GM19452 (cell line): ENCODE results near the gene AKR1A1.
A peak's percentile ranks its signal among the peaks of the same experiment; 100 is the strongest.
"Not testable (repeated sequence)": the region's sequence is repeated elsewhere in the genome, so short reads cannot be mapped to it uniquely, and the experiment has no call there.

Source experiments
- ATAC-seq: cut with Tn5 transposase; IDR thresholded peaks from one replicate; pipeline ENCODE4 v1.9.1; 2021; ENCODE audit not compliant: unreplicated experiment

The AKR1A1 gene

DNA sequence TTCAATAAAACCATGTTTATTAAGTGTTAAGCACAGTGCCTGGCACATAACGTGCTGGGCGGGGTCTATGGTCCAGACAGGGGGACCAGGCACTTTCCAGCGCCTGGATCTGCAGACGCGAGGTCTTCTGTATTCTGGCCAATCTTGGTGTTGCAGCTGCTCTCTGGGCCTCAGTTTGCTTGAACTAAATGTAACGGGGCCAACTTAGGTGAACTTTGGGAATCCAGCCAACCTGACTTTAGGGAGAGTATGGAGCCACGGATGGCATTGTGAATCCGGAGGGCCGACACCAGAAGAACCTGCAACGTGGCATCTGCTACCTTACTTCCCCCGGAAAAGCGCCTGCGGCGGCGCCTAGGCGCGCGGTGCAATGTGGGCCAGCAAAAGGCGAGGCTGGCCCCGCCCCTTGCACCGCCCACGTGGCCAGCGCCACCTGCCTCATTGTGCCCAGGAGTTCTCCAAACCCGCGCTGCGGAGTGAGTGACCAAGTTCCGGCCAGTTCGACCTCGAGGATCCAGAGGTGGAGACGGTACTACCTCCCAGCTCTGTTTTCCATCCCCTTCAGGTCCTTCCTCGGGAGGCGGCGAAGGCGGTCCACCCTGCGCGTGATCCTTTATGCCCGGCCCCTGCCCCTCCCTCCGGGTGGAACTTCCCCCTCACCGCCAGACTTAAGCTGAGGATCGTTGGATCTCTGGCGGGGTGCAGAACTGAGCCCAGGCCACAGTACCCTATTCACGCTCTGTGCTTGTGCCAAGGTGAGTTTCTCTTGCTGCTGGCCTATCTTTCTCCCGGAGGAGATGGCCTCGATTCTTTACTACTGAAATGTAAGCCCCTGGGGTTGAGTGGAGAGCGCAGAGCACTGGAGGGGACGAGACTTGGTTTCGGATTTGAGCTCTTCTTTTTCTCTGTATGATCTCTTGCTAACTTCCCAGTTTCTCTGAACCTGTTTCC lies at the start of gene AKR1A1:
TSS of gene AKR1A1 (plus strand) at position 426 of the 951 bp plus-strand sequence. CDS start 10,969 bp downstream, outside the sequence.
- ATAC-seq: peak; percentile 80

DNA sequence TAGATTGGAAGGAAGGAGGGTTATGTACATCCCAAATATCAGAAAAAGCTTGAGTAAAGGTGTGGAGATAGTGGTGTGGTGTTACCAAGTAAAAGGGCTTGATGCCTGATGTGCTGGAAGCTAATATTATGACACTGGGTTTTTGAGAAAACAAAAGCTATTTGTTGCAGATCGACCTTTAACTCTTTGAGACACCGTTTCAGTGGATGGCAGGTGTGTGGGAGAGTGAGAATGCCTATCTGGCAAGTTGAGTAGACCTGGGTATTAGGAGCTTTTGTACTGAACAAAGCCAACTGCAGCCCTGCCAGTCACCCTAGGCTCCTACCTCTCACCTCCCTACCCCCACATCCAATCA lies 49.1 kb upstream of the AKR1A1 start:
- no peak for ATAC-seq

- no peak for ATAC-seq
Measured at GRCh38 chr1:45503462-45504360, 46.9 kb upstream of the AKR1A1 start.

- ATAC-seq: no peak
Measured at GRCh38 chr1:45507195-45507594, 43.4 kb upstream of the AKR1A1 start.

- ATAC-seq: no peak
Measured at GRCh38 chr1:45507893-45508292, 42.7 kb upstream of the AKR1A1 start.

DNA sequence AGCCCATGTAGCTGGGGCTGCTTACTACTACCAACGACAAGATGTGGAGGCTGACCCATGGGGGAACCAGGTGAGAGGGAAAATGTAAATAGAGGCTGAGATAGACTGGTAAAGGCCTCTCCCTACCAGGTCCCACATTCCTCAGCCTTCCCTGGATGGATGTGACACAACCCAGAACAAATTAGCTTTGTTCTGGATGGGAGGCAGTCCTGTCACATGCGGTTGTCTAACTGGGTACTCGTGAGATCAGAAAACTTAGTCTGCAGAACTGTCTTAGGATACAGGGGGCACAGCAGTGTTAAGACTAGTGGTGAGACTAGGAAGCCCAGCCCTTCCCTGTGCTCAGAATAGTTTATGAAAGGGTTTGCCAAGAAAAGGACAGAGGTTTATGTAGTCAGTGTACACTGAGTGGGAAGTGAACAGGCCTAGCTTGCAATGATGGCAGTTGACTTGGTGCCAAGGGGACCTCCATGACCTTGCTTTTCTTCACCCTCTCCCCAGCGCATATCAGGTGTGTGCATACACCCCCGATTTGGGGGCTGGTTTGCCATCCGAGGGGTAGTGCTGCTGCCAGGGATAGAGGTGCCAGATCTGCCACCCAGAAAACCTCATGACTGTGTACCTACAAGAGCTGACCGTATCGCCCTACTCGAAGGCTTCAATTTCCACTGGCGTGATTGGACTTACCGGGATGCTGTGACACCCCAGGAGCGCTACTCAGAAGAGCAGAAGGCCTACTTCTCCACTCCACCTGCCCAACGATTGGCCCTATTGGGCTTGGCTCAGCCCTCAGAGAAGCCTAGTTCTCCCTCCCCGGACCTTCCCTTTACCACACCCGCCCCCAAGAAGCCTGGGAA lies 42.1 kb upstream of the AKR1A1 start:
- no peak for ATAC-seq

DNA sequence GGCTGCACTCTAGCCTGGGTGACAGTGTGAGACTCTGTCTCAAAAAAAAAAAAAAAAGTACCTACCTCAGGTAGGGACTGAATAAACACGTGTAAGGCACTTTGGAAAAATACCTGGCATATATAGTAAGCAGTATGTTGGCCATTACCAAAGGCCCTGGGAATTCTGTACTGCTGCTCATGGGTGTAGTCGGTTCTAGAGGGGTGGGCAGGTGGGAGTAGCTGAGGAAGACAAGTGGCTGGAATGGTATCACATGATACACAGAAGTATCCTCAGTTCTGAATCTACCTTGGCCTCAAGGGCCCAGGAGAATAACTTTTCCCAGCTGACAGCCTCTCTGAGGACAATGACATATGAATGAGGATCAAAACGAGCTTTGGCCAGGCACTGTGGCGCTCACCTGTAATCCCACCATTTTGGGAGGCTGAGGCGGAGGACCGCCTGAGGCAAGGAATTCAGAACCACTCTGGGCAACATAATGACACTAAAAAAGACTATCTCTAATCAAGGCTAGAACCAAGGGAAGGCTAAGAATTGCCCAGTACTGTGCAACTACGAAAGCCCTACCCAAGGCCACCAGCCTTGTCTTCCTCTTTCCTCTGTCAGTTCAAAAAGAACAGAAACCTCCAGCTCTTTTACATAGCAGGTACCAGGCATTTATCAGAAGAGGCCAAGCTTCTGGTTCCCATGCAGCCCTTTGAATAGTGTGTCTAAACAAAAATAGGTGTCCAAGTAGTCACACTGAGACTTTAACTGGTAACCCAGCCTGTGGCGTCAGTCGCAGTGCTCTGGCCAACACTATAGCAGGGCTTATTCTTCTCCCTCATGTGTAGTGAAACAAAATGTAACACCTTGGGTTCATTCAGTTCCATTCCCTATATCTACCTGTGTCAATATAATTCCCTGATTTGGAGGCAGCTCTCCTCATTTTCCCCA lies 40.3 kb upstream of the AKR1A1 start:
- no peak for ATAC-seq

- ATAC-seq: no peak
Measured at GRCh38 chr1:45510972-45511527, 39.6 kb upstream of the AKR1A1 start.

- no peak for ATAC-seq
Measured at GRCh38 chr1:45512641-45513054, 38.0 kb upstream of the AKR1A1 start.

DNA sequence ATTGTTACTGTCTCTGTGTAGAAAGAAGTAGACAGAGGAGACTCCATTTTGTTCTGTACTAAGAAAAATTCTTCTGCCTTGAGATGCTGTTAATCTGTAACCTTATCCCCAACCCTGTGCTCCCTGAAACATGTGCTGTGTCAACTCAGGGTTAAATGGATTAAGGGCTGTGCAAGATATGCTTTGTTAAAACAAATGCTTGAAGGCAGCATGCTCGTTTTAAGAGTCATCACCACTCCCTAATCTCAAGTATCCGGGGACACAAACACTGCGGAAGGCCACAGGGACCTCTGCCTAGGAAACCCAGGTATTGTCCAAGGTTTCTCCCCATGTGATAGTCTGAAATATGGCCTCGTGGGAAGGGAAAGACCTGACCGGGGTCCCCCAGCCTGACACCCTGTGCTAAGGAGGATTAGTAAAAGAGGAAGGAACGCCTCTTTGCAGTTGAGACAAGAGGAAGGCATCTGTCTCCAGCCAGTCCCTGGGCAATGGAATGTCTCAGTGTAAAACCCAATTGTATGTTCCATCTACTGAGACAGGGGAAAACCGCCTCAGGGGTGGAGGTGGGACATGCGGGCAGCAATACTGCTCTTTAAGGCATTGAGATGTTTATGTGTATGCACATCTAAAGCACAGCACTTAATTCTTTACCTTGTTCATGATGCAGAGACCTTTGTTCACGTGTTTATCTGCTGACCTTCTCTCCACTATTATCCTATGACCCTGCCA lies 36.9 kb upstream of the AKR1A1 start:
- not testable (repeated sequence) for ATAC-seq

- ATAC-seq: no peak
Measured at GRCh38 chr1:45516036-45516435, 34.6 kb upstream of the AKR1A1 start.

DNA sequence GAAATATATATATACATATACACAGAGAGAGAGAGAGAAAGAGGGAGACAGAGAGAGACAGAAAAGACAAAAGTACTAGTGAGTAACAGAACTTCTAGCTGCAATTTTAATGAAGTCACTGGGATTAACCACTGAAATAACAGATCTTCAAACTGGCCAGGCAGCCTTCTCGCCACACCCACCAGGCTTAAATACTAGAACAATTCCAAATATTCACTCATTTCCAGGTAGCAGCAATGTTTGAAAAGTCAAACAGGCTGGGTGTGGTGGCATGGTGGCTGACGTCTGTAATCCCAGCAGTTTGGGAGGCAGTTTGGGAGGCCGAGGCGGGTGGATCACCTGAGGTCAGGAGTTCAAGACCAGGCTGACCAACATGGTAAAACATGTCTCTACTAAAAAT lies 34.2 kb upstream of the AKR1A1 start:
- ATAC-seq: no peak

DNA sequence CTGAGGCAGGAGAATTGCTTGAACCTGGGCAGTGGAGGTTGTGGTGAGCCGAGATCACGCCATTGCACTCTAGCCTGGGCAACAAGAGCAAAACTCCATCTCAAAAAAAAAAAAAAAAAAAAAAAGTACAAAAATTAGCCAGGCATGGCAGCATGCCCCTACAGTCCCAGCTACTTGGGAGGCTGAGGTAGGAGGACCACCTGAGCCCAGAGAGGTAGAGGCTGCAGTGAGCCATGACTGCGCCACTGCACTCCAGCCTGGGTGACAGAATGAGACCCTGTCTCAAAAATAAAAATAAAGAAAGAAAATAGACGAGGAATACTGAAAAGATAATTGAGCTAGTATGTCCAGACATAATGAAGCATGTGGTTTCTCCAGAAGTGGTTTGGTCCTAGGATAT lies 32.3 kb upstream of the AKR1A1 start:
- ATAC-seq: not testable (repeated sequence)

- ATAC-seq: no peak
Measured at GRCh38 chr1:45518910-45519309, 31.7 kb upstream of the AKR1A1 start.

GRCh38 chr1:45519774-45520173 lies 30.9 kb upstream of the AKR1A1 start:
- not testable (repeated sequence) for ATAC-seq

DNA sequence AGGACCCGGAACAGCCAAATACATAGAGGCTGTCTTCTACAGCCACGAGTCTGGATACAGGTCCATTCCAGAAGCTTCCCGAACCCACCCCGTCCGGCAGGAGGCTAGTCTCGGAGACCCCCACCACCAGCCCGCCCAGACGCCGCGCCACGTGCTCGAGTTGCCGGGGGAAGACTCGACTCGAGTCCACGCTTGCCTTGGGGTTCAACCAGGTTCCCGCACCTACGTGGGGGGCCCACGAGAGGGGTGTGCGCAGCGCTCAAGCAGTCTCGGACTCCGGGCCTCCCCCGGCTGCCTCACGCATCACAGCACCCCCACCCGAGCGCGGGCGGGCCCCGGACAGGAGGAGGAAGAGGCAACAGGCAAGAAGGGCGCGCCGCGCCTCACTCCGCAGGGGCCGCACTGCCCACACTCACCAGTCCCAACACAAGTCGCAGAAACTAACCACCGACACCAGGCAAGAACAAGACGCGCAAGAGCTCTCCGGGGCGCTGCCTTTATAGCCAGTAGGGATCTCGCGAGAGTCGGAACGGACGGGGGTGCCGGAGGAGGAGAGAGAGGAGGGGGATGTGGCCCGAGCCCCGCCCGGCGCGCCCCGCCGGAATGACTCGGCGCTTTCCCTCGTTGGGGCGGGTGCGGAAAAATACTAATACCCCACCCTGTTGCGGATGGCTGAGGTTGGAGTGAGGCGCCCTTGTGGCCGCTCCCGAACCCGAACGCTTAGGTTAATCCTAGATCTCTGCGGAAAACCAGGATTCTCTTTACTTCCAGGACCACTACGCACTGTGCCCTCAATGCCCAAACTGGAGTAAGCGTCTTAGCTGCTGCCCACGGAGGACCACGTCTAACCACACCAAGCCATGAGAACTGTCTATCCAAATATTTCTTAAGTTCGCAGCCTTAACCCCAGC lies 29.0 kb upstream of the AKR1A1 start, which contains the start of gene PRDX1:
TSS of gene PRDX1 (minus strand) at position 472 of the 911 bp plus-strand sequence. CDS start 2,841 bp downstream, outside the sequence.
- ATAC-seq: peak; percentile 75

- ATAC-seq: no peak
Measured at GRCh38 chr1:45522324-45523104, 28.1 kb upstream of the AKR1A1 start.
